ENCODE data around the gene CENPT. TPM values are rescaled to one million over a fixed set of nuclear protein-coding genes. Genes with fewer than 3 reads are reported as not detected.

The CENPT gene
- total RNA-seq, 1 experiment from 2014 or later: 60.9 TPM

- H2AFZ ChIP-seq (ENCODE audit: low read length): no peak overlapping the region
- Mint-ChIP-seq H3K27me3 (ENCODE audit: low read depth) (no peaks in the 10 kb centered on the region; the same call in none of the 2 replicates), H3K4me3 (no peak overlapping the region), H3K36me3 (ENCODE audit: insufficient read depth in 1 of 3, low read depth in 3 of 3) (peaks cover 29 to 83% (median 73%) of the 10 kb centered on the region in 3 experiments), H3K4me1 (peaks cover 6 to 7% of the 10 kb centered on the region in 2 experiments), H3K9me3 (no peaks in the 10 kb centered on the region), H3K27ac (no peak overlapping the region)
- no peak overlapping the region for H2BK120ac ChIP-seq (ENCODE audit: low read depth, low read length, poor library complexity, severe bottlenecking)
- no peak for DNase-seq
- H3K14ac ChIP-seq (ENCODE audit: insufficient read depth, low read length): no peak overlapping the region
- H3T11ph ChIP-seq (ENCODE audit: low read length): no peak overlapping the region
- H2BK5ac ChIP-seq (ENCODE audit: insufficient read length, low read length): no peak overlapping the region
- H4K20me1 ChIP-seq (ENCODE audit: control insufficient read depth, insufficient read depth, insufficient read length): no peaks in the 10 kb centered on the region
- no peaks in the 10 kb centered on the region for H3K9me3 ChIP-seq (ENCODE audit: control insufficient read depth, low read depth, low read length)
- no peak overlapping the region for H2BK15ac ChIP-seq (ENCODE audit: low read depth, low read length)
- no peak overlapping the region for H2BK20ac ChIP-seq (ENCODE audit: low read depth, low read length, poor library complexity, severe bottlenecking)
- H2AK5ac ChIP-seq (ENCODE audit: insufficient read length, low read length): no peak overlapping the region
- no peaks in the 10 kb centered on the region for H3K23me2 ChIP-seq (ENCODE audit: insufficient read length, low read depth, low read length, poor library complexity, severe bottlenecking)
- H3K4me2 ChIP-seq (ENCODE audit: insufficient read depth, insufficient read length, low read length): no peak overlapping the region
- no peak overlapping the region for H3K56ac ChIP-seq (ENCODE audit: insufficient read length, low read depth, low read length)
- no peak overlapping the region for H3K23ac ChIP-seq (ENCODE audit: insufficient read length, low read depth, low read length)
- H2BK12ac ChIP-seq (ENCODE audit: insufficient read length, low read depth, low read length): no peak overlapping the region
- no peak overlapping the region for H3K9ac ChIP-seq (ENCODE audit: extremely low read depth, insufficient read length, low read length)
- no peak overlapping the region for H4K8ac ChIP-seq (replicated peaks; ENCODE audit: insufficient read length, low read depth, low read length)
- H3K18ac ChIP-seq (ENCODE audit: insufficient read length, low read depth, low read length): no peak overlapping the region
- TF ChIP-seq CTCF (conservative IDR thresholded peaks at IDR 0.05): no peak
- H3K27ac ChIP-seq (ENCODE audit: insufficient read length, low read depth, low read length): no peak overlapping the region
- H4K5ac ChIP-seq (ENCODE audit: insufficient read length, low read depth, low read length): no peak overlapping the region
- H3K4me1 ChIP-seq (ENCODE audit: insufficient read depth, low read length): no peaks in the 10 kb centered on the region
- no peak overlapping the region for H4K91ac ChIP-seq (ENCODE audit: insufficient read length, low read depth, low read length)
- WGBS (ENCODE audit: extremely low coverage, insufficient read length, low lambda C conversion rate): no CpG with 5 or more reads among the region's 5 CpGs
- no peaks in the 10 kb centered on the region for H3K79me1 ChIP-seq (ENCODE audit: insufficient read depth, low read depth, low read length, poor library complexity, severe bottlenecking)
- no peaks in the 10 kb centered on the region for H3K79me2 ChIP-seq (ENCODE audit: insufficient read depth, low read length)
- H3K27me3 ChIP-seq (ENCODE audit: insufficient read depth, low read length): no peaks in the 10 kb centered on the region
- no peak overlapping the region for H3K4ac ChIP-seq (ENCODE audit: low read depth, low read length)
These were observed 32.4 kb upstream of the CENPT start for GRCh38 chr16:67879936-67880335.
